ENCODE results near the gene DNAJB13.
"Not testable (repeated sequence)": the region's sequence is repeated elsewhere in the genome, so short reads cannot be mapped to it uniquely, and the experiment has no call there.

Gene DNAJB13

GRCh38 chr11:73936047-73936446 lies 14.8 kb upstream of the DNAJB13 start:
- H3K4me3 ChIP-seq (ENCODE audit: low read length); H3K27me3 ChIP-seq (ENCODE audit: control insufficient read depth, insufficient read depth, low read length); H3K27ac ChIP-seq (ENCODE audit: low read depth, low read length); H3K4me1 ChIP-seq (ENCODE audit: control insufficient read depth, insufficient read depth, low read length); H3K36me3 ChIP-seq (ENCODE audit: control insufficient read depth, insufficient read depth, low read length); H3K9ac ChIP-seq (ENCODE audit: low read length): not testable (repeated sequence)

GRCh38 chr11:73939096-73939495 lies 11.7 kb upstream of the DNAJB13 start:
- Histone ChIP-seq H3K4me1 (ENCODE audit: control insufficient read depth, insufficient read depth, low read length) (no peaks in the 10 kb centered on the region), H3K36me3 (ENCODE audit: control insufficient read depth, insufficient read depth, low read length) (no peaks in the 10 kb centered on the region)

DNA sequence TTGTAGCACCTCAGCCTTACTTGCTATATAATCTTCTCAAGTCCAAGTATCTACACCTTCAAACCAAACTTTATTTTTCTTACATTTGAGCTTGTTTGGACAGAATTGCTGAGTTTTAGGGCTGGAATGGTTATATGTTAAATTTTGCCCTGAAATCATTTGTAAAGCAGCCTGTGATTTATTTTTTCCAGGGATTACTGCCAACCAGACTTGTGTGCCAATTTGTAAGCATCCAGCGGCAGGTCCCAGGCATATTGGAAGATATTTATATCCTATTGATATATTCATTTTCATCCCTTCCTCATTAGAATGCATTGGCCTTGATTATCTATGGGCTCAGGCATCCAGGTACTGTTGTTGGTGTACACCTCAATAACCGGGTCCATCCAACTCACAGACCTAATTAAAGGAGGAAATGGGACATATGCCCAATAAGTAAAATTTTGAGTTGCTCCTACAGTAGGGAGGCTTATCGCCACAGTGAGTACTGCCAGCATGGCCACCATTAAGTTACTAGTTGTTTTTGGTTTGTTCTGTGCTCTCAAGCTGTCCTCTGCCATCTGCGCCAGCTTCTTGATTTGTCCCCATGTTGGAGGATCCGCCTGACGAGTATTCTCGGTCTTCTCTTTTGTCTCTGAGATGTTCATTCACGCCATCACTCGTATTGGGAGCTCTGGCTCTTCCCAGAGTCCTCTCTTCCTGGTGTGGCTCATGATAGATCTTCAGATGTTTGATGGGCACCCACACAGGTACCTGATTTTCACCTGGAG lies 9.8 kb upstream of the DNAJB13 start:
- H3K27me3 ChIP-seq (ENCODE audit: control insufficient read depth, insufficient read depth, low read length) = no peaks in the 10 kb centered on the region
- H3K4me3 ChIP-seq (ENCODE audit: low read length) = no peak overlapping the region
- H3K27ac ChIP-seq (ENCODE audit: low read depth, low read length) = no peak overlapping the region
- H3K9ac ChIP-seq (ENCODE audit: low read length) = no peak overlapping the region
- H3K4me1 ChIP-seq (ENCODE audit: control insufficient read depth, insufficient read depth, low read length) = no peaks in the 10 kb centered on the region
- H3K36me3 ChIP-seq (ENCODE audit: control insufficient read depth, insufficient read depth, low read length) = no peaks in the 10 kb centered on the region

More at GRCh38 chr11:73939096-73939495, 11.7 kb upstream of the DNAJB13 start:
- Histone ChIP-seq H3K4me3 (ENCODE audit: low read length) (no peak overlapping the region), H3K27ac (ENCODE audit: low read depth, low read length) (no peak overlapping the region), H3K27me3 (ENCODE audit: control insufficient read depth, insufficient read depth, low read length) (no peaks in the 10 kb centered on the region), H3K9ac (ENCODE audit: low read length) (no peak overlapping the region)

GRCh38 chr11:73942010-73942409 lies 8.8 kb upstream of the DNAJB13 start:
- H3K27me3 ChIP-seq (ENCODE audit: control insufficient read depth, insufficient read depth, low read length) = no peaks in the 10 kb centered on the region
- H3K4me3 ChIP-seq (ENCODE audit: low read length) = no peak overlapping the region
- no peak overlapping the region for H3K27ac ChIP-seq (ENCODE audit: low read depth, low read length)
- no peaks in the 10 kb centered on the region for H3K4me1 ChIP-seq (ENCODE audit: control insufficient read depth, insufficient read depth, low read length)
- H3K36me3 ChIP-seq (ENCODE audit: control insufficient read depth, insufficient read depth, low read length) = no peaks in the 10 kb centered on the region
- H3K9ac ChIP-seq (ENCODE audit: low read length) = no peak overlapping the region

DNA sequence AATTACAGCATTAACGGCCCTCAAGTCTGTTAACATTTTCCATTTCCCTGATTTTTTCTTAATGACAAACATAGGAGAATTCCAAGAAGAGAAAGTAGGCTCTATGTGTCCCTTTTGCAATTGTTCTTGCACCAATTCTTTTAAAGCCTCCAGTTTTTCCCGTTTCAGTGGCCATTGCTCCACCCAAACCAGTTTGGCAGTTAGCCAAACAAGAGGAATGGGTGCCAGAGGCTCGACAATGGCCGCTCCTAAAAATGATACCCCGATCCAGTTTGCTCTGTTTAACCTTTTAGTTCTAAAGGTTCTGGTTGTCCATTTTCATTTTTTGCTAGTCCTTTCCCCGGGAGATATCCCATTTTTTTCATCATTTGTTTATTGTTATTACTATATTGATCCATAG lies 6.7 kb upstream of the DNAJB13 start:
- H3K4me3 ChIP-seq (ENCODE audit: low read length) = no peak overlapping the region

GRCh38 chr11:73944901-73945300 lies 5.9 kb upstream of the DNAJB13 start:
- H3K36me3 ChIP-seq (ENCODE audit: control insufficient read depth, insufficient read depth, low read length) = no peaks in the 10 kb centered on the region
- no peak overlapping the region for H3K9ac ChIP-seq (ENCODE audit: low read length)
- H3K27ac ChIP-seq (ENCODE audit: low read depth, low read length) = no peak overlapping the region
- H3K4me3 ChIP-seq (ENCODE audit: low read length) = no peak overlapping the region
- no peaks in the 10 kb centered on the region for H3K4me1 ChIP-seq (ENCODE audit: control insufficient read depth, insufficient read depth, low read length)
- no peaks in the 10 kb centered on the region for H3K27me3 ChIP-seq (ENCODE audit: control insufficient read depth, insufficient read depth, low read length)

More for the DNA sequence above, 6.7 kb upstream of the DNAJB13 start:
- Histone ChIP-seq H3K27ac (ENCODE audit: low read depth, low read length) (no peak overlapping the region), H3K9ac (ENCODE audit: low read length) (no peak overlapping the region), H3K27me3 (ENCODE audit: control insufficient read depth, insufficient read depth, low read length) (no peaks in the 10 kb centered on the region), H3K4me1 (ENCODE audit: control insufficient read depth, insufficient read depth, low read length) (no peaks in the 10 kb centered on the region), H3K36me3 (ENCODE audit: control insufficient read depth, insufficient read depth, low read length) (no peaks in the 10 kb centered on the region)

- no peaks in the 10 kb centered on the region for H3K4me1 ChIP-seq (ENCODE audit: control insufficient read depth, insufficient read depth, low read length)
- H3K36me3 ChIP-seq (ENCODE audit: control insufficient read depth, insufficient read depth, low read length) = no peaks in the 10 kb centered on the region
- no peaks in the 10 kb centered on the region for H3K27me3 ChIP-seq (ENCODE audit: control insufficient read depth, insufficient read depth, low read length)
- no peak overlapping the region for H3K9ac ChIP-seq (ENCODE audit: low read length)
- H3K4me3 ChIP-seq (ENCODE audit: low read length) = no peak overlapping the region
- H3K27ac ChIP-seq (ENCODE audit: low read depth, low read length) = no peak overlapping the region
Observed at GRCh38 chr11:73945396-73945795, 5.4 kb upstream of the DNAJB13 start.

DNA sequence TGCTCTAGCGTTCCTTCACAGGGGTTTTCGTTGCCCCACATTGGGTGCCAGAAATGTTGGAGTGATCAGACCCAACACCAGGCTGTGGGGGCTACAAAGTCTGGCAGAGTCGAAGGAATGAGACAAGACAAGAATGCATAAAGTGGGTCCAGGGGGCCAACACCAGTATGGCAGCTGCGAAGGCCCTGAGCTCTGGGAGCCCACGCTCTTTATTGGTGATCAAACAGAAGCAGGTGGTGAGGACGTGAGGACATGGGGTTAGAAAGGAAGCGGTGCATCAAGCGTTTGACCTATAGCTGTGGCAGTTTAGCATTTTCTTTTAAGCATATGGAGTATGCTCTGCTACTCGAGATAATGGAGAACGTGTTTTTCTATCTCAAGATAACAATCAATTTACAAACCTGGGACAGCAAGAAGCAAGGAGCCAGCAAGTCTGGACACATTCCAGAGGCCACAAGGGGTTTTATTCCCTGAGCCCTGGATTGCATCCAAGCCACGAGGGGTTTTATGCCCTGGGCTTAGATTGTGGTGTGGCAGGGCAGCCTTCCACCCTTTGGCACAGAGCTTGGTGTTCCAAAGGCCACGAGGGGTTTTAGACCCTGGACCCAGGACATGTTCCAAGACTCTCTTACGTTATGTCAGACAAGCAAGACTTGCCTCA lies 3.9 kb upstream of the DNAJB13 start:
- Histone ChIP-seq H3K36me3 (ENCODE audit: control insufficient read depth, insufficient read depth, low read length) (no peaks in the 10 kb centered on the region), H3K9ac (ENCODE audit: low read length) (no peak overlapping the region), H3K27me3 (ENCODE audit: control insufficient read depth, insufficient read depth, low read length) (no peaks in the 10 kb centered on the region)

DNA sequence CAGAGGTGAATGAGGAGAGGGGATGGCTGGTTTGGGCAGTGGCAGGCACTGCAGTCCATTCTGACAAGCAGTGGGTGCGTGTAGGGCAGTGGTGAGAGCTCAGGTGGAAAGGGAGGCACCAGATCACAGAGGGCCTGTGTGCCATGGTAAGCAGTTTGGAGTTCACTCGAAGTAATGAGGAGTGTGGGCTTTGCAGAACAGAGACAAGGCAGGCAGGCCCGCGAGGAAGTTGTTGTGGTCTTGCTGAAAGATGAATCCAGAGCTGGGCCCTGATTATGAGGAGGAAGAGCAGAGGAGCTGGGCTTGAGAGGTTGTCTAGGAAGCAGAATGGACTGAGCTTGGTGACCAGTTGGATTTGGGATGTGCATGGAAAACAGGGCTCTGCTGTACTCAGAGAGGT lies 1.6 kb upstream of the DNAJB13 start:
- H3K27me3 ChIP-seq (ENCODE audit: control insufficient read depth, insufficient read depth, low read length) = no peaks in the 10 kb centered on the region
- no peak overlapping the region for H3K9ac ChIP-seq (ENCODE audit: low read length)
- no peak overlapping the region for H3K4me3 ChIP-seq (ENCODE audit: low read length)
- H3K27ac ChIP-seq (ENCODE audit: low read depth, low read length) = no peak overlapping the region
- no peaks in the 10 kb centered on the region for H3K4me1 ChIP-seq (ENCODE audit: control insufficient read depth, insufficient read depth, low read length)
- no peaks in the 10 kb centered on the region for H3K36me3 ChIP-seq (ENCODE audit: control insufficient read depth, insufficient read depth, low read length)

More for the DNA sequence above, 3.9 kb upstream of the DNAJB13 start:
- no peaks in the 10 kb centered on the region for H3K4me1 ChIP-seq (ENCODE audit: control insufficient read depth, insufficient read depth, low read length)
- no peak overlapping the region for H3K4me3 ChIP-seq (ENCODE audit: low read length)
- H3K27ac ChIP-seq (ENCODE audit: low read depth, low read length) = no peak overlapping the region

GRCh38 chr11:73949912-73950311 lies 914 bp upstream of the DNAJB13 start:
- Histone ChIP-seq H3K4me3 (ENCODE audit: low read length) (no peak overlapping the region), H3K4me1 (ENCODE audit: control insufficient read depth, insufficient read depth, low read length) (no peaks in the 10 kb centered on the region), H3K27ac (ENCODE audit: low read depth, low read length) (no peak overlapping the region), H3K9ac (ENCODE audit: low read length) (no peak overlapping the region), H3K36me3 (ENCODE audit: control insufficient read depth, insufficient read depth, low read length) (no peaks in the 10 kb centered on the region), H3K27me3 (ENCODE audit: control insufficient read depth, insufficient read depth, low read length) (no peaks in the 10 kb centered on the region)

- Histone ChIP-seq H3K4me1 (ENCODE audit: control insufficient read depth, insufficient read depth, low read length) (no peaks in the 10 kb centered on the region), H3K27me3 (ENCODE audit: control insufficient read depth, insufficient read depth, low read length) (no peaks in the 10 kb centered on the region), H3K27ac (ENCODE audit: low read depth, low read length) (no peak overlapping the region), H3K36me3 (ENCODE audit: control insufficient read depth, insufficient read depth, low read length) (no peaks in the 10 kb centered on the region), H3K9ac (ENCODE audit: low read length) (no peak overlapping the region), H3K4me3 (ENCODE audit: low read length) (no peak overlapping the region)
Observed at GRCh38 chr11:73951797-73952196, 971 bp downstream of the DNAJB13 start.

GRCh38 chr11:73956876-73957653 lies 6.2 kb downstream of the DNAJB13 start:
- Histone ChIP-seq H3K4me1 (ENCODE audit: control insufficient read depth, insufficient read depth, low read length) (no peaks in the 10 kb centered on the region), H3K27me3 (ENCODE audit: control insufficient read depth, insufficient read depth, low read length) (peaks cover 2% of the 10 kb centered on the region), H3K27ac (ENCODE audit: low read depth, low read length) (no peak overlapping the region), H3K4me3 (ENCODE audit: low read length) (no peak overlapping the region), H3K9ac (ENCODE audit: low read length) (no peak overlapping the region), H3K36me3 (ENCODE audit: control insufficient read depth, insufficient read depth, low read length) (no peaks in the 10 kb centered on the region)

Data from rectal smooth muscle tissue (tissue), 1 donor.